Adipose tissue (tissue), 3 donors: ENCODE measurements around the gene SCAF11. TPM values are rescaled to one million over a fixed set of nuclear protein-coding genes. Genes with fewer than 3 reads are reported as not detected.

ENCODE experiments used
- H3K27ac ChIP-seq: one replicate; pipeline ENCODE4 v1.5.1; 2013; ENCODE audit warnings: low read depth, low read length
- WGBS, 3 donors: extraction: QIAGEN DNeasy Blood & Tissue Kit; methylation state at CpG; one replicate each; pipeline ENCODE4 v1.1.7; 2013; 5-methylcytosine and 5-hydroxymethylcytosine counted together
- polyA plus RNA-seq, 3 donors: library from polyadenylated mRNA; stranded (reverse); fragments of 200-250 nt; gene quantifications; one replicate each; pipeline ENCODE4 v1.2.3, GENCODE V29; 2013
- donor health status: healthy with polysubstance abuse.
- donor health status: Bipolar disorder and iron deficiency.
- donor health status: healthy.

SCAF11 gene
- polyA plus RNA-seq, 3 donors = 14.6 to 31.5 (median 21.0) TPM

DNA sequence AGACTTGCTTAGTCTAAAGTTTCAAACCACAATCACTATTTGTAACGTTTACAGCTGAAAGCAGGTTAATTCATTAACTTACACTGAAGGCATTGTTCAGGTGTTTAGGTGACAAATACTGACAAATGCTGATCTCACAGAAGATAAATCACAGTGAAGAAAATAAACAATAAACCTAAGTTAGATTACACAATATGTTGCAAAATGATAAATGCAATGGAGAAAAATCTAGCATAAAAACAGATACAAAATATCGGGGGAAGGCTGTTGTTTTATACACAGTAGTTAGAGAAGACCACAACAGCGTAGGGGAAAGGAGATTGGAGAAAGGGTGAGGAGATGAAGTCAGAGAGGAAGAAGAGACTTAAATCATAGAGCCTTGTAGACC lies 3.0 kb downstream of the SCAF11 start:
- 54 to 72% (median 62%) methylated on average over 3 of the region's 3 CpGs for WGBS, 3 donors
- H3K27ac ChIP-seq = no peak overlapping the region

- 74 to 82% (median 80%) methylated on average over 5 of the region's 5 CpGs for WGBS, 3 donors
- no peak overlapping the region for H3K27ac ChIP-seq
Observed at GRCh38 chr12:45986641-45987339, 3.6 kb downstream of the SCAF11 start.

GRCh38 chr12:45981075-45981837 lies 9.1 kb downstream of the SCAF11 start:
- no peak overlapping the region for H3K27ac ChIP-seq
- 45 to 86% (median 79%) methylated on average over 7 of the region's 7 CpGs for WGBS, 3 donors

GRCh38 chr12:45980540-45980939 lies 9.8 kb downstream of the SCAF11 start:
- 65 to 76% (median 69%) methylated on average over 1 of the region's 1 CpG for WGBS, 3 donors

DNA sequence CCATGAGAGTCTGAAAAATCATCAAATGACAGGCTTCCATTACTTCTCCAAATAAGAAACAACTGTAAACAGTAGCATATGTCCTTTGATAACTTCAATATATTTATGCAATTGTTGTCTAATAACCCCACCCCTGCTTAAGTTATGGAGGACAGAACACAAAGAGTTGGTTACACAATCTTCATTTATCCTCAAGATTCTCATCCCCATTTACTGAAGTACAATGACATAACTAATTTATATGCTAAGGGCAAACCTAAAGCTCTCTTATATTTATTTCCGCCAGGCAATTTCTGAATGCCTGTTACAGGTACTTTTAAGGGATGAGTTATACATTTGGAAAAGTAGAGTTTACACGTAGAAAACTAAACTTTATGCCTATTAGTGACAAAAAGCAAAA lies 12.3 kb downstream of the SCAF11 start:
- 85 to 91% (median 87%) methylated on average over 2 of the region's 2 CpGs for WGBS, 3 donors
- no peak overlapping the region for H3K27ac ChIP-seq

More at GRCh38 chr12:45980540-45980939, 9.8 kb downstream of the SCAF11 start:
- no peak overlapping the region for H3K27ac ChIP-seq

DNA sequence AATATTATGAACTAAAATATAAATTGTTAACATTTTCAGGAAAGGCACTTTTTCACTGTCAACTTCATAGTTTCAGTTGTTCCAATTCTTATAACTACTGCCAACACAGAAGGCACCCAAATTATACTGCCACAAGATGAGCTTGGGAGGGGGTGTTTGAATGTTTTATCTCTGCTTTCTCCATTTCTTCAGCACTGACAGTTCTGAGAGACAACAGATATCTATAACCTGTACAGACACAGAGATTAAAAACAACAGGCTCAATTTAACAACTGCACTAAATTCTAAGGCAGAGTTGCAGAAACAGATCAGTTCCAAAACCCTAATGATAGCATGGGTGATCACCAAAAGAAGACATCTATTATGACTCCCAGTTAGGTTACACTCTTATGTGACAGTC lies 12.8 kb downstream of the SCAF11 start:
- H3K27ac ChIP-seq = no peak overlapping the region

- 53 to 90% (median 88%) methylated on average over 6 of the region's 6 CpGs for WGBS, 3 donors
- H3K27ac ChIP-seq = no peak overlapping the region
Observed at GRCh38 chr12:45975506-45975905, 14.9 kb downstream of the SCAF11 start.

GRCh38 chr12:45974883-45975282 lies 15.5 kb downstream of the SCAF11 start:
- no peak overlapping the region for H3K27ac ChIP-seq
- 80 to 90% (median 83%) methylated on average over 4 of the region's 4 CpGs for WGBS, 3 donors

DNA sequence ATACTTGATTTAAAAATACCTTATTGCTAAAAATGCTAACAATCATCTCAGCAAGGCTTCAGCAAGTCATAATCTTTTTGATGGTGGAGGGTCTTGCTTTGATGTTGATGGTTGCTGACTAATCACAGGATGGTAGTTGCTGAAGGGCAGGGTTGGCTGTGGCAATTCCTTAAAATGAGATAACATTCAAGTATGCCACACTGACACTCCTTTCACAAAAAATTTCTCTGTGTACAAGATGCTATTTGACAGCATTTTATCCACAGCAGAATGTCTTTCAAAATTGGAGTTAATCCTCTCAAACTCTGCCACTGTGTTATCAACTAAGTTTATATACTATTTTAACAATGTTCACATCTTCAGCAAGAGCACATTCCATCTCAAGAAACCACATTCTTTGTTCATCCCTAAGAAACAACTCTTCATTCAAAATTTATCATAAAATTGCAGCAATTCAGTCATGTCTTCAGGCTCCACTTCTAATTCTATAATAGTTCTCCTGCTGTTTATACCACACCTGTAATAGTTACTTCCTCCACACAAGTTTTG lies 16.1 kb downstream of the SCAF11 start:
- no peak overlapping the region for H3K27ac ChIP-seq

DNA sequence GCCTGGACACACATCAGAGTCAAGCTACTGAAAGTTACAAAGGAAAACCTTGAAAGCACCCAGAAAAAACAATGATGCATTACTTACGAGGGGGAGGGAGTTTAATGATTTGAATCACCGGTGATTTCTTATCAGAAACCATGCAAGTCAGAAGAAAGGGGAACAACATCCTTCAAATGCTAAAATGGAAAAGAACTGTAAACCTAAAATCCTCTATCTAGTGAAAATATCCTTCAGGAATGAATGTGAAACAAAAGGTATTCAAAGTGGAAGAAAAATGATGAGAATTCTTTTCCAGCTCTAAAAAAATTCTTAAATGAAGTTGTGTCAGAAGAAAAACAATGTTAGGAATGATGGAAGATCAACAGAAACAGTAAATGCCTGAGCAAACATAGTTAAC lies 16.8 kb downstream of the SCAF11 start:
- 22 to 49% (median 43%) methylated on average over 2 of the region's 2 CpGs for WGBS, 3 donors
- no peak overlapping the region for H3K27ac ChIP-seq

DNA sequence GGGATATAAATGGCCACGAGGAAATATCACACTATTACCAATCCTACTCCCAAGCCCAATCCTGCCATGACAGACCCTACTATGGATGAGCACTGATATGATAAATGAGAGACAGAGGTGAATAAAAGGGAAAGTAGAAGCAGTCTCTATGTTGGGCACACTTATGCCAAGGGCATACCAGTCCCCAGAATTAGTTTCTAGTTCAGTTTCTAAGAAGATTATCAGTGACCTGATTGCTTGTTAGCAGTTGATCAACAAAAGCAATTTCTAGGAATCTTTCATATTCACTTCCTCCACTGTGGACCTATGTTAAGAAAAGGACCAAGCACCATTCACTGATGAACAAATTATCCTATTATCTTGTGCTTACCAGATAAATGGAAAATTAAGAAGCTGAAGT lies 20.0 kb downstream of the SCAF11 start:
- 89 to 95% (median 94%) methylated on average over 1 of the region's 1 CpG for WGBS, 3 donors

DNA sequence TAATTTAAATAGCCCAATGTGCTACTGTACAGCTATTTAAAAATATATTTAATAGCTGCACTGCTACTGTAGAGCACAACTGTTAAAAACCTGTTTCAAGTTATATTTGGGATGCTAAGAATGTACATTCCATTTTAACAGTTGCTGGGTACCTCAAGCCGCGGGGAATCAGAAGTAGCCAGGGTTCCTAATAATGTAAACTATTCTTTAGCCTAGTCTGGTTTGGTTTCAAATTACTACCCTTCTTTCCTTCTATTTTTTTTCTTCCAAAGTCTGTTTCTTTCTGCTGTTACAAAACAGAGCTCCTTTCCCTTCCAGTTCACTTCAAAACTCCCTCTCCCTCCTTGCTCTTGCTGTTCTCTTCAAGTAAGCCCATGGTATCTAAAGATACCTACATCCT lies 21.3 kb downstream of the SCAF11 start:
- WGBS, 3 donors = 38 to 63% (median 46%) methylated on average over 2 of the region's 2 CpGs

More for the DNA sequence above, 20.0 kb downstream of the SCAF11 start:
- no peak overlapping the region for H3K27ac ChIP-seq

GRCh38 chr12:45966486-45966885 lies 23.9 kb downstream of the SCAF11 start:
- H3K27ac ChIP-seq = no peak overlapping the region

More for the DNA sequence above, 21.3 kb downstream of the SCAF11 start:
- no peak overlapping the region for H3K27ac ChIP-seq

DNA sequence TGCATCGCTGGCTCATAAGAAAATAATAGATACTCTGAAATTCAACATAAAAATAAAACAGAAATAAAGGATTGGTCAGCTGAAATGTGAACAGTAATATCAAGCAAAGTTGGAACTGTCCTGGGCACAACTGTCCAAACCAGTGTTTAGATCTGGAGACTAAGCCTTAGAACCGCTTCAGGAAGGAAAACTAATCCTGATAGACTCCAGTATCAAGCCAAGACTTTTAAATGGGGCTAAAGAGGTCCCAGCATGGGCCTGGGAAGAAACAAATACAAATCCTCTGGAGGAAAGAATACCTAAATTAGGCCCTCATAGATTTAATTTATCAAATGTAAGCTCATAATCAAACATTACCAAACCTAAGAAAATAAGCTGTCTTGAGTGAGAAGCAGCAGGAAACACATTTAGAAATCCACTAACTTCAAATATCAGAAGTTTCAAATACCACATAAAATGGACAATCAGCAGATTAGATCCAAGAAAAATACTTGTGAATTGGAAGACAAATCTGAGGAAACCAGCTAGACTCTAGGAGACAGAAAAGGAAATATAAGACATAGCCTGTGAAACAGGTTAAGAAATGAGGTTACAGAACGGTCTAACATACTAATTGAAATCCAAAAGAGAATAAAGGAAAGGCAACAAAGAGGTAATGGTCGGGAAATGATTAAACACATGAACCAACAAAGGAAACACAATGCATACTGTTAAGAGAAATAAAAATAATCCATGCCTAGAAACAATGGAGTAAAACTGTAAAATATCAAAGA lies 27.6 kb downstream of the SCAF11 start:
- whole genome bisulfite sequencing, 3 donors = 85 to 96% (median 91%) methylated on average over 4 of the region's 4 CpGs
- H3K27ac ChIP-seq = no peak overlapping the region

More at GRCh38 chr12:45966486-45966885, 23.9 kb downstream of the SCAF11 start:
- WGBS, 3 donors = 11 to 35% (median 28%) methylated on average over 1 of the region's 1 CpG

GRCh38 chr12:45959728-45960127 lies 30.6 kb downstream of the SCAF11 start:
- 58 to 86% (median 84%) methylated on average over 2 of the region's 2 CpGs for WGBS, 3 donors
- no peak overlapping the region for H3K27ac ChIP-seq

DNA sequence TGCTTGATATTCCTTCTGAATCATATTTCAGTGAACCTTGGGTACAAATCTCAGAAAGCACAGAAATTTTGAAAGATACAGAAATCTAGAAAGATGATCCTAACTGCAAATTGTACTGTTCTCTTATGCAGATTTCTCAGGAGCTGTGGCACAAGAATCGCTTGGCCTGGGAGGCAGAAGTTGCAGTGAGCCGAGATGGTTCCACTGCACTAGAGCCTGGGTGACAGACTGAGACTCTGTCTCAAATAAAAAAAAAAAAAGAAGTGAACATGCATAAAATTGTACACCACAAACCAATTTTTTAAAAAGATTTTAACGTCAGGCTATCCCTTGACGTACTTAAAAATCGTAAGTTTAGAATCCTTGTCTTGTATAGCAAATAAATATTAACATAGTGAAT lies 31.3 kb downstream of the SCAF11 start:
- 88 to 96% (median 95%) methylated on average over 5 of the region's 5 CpGs for WGBS, 3 donors
- H3K27ac ChIP-seq = no peak overlapping the region

- H3K27ac ChIP-seq = no peak overlapping the region
Observed at GRCh38 chr12:45948546-45948945, 41.8 kb downstream of the SCAF11 start.

GRCh38 chr12:45946435-45946834 lies 43.9 kb downstream of the SCAF11 start:
- WGBS, 3 donors = 90 to 94% (median 92%) methylated on average over 1 of the region's 1 CpG
- no peak overlapping the region for H3K27ac ChIP-seq

DNA sequence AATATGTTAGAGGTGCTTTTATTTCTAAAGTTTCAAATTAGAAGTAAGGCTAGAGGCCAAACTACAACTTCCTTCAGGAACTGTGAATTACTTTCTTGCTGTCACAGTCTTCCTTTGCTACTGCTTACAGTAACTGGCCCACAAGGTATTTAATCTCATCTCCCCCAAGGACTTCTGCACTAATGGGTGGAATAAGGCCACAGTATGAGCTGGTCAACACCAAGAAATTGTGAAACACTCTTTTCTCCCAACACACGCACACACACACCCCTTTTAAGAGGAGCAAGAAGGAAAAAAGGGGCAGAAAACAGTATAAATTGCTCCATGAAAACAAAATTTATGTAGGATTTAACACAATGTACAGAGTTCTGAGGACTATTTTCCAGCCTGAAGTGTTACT lies 45.6 kb downstream of the SCAF11 start:
- WGBS, 3 donors = 64 to 76% (median 68%) methylated on average over 1 of the region's 1 CpG
- no peak overlapping the region for H3K27ac ChIP-seq
